HG03442 (cell line): ENCODE results near the gene NUP58.

Experiments used
- ATAC-seq: cut with Tn5 transposase; IDR thresholded peaks from one replicate; pipeline ENCODE4 v1.9.1; 2021; ENCODE audit warnings: mild to moderate bottlenecking, moderate library complexity; ENCODE audit not compliant: unreplicated experiment

The NUP58 gene

GRCh38 chr13:25372284-25373081 lies 71.1 kb downstream of the NUP58 start:
- ATAC-seq: no peak

- ATAC-seq: no peak
Observed at GRCh38 chr13:25375727-25376358, 74.4 kb downstream of the NUP58 start.

- no peak for ATAC-seq
Observed at GRCh38 chr13:25377244-25377962, 76.0 kb downstream of the NUP58 start.

GRCh38 chr13:25378528-25378927 lies 77.1 kb downstream of the NUP58 start:
- no peak for ATAC-seq

GRCh38 chr13:25379011-25379410 lies 77.6 kb downstream of the NUP58 start:
- ATAC-seq: no peak

- ATAC-seq: no peak
Observed at GRCh38 chr13:25380082-25380481, 78.7 kb downstream of the NUP58 start.

- ATAC-seq: no peak
Observed at GRCh38 chr13:25380741-25381324, 79.4 kb downstream of the NUP58 start.

GRCh38 chr13:25384758-25385410 lies 83.5 kb downstream of the NUP58 start:
- no peak for ATAC-seq

GRCh38 chr13:25391932-25392331 lies 90.5 kb downstream of the NUP58 start:
- no peak for ATAC-seq
